ENCODE data around the gene PTK7. TPM values are rescaled to one million over a fixed set of nuclear protein-coding genes. Genes with fewer than 3 reads are reported as not detected.
A peak's percentile ranks its signal among the peaks of the same experiment; 100 is the strongest.

PTK7 gene
- total RNA-seq, 2 experiments from 2014 or later, result 13.0 to 18.5 TPM

- ChIA-PET POLR2A (interaction anchor here (1.8 kb wide), 1 partner anchor 9 kb away, joined by 5 read pairs; the partner anchor contains the start of gene CUL7), CTCF (ENCODE audit: unreplicated experiment) (no interaction called here)
- H3K9me3 ChIP-seq (ENCODE audit: low read length), result no peaks in the 10 kb centered on the region
- H3K27ac ChIP-seq (ENCODE audit: low read depth, low read length, poor library complexity, severe bottlenecking), result no peak overlapping the region
- TF ChIP-seq EZH2phosphoT487 (IDR thresholded peaks at IDR 0.05; ENCODE audit: borderline replicate concordance, low read depth, low read length) (no peak), CTCF (conservative IDR thresholded peaks at IDR 0.05; ENCODE audit: low read length) (no peak)
- H3K4me3 ChIP-seq (ENCODE audit: low read depth, low read length, poor library complexity, severe bottlenecking), result no peak overlapping the region
- intact Hi-C loops (cut with micrococcal nuclease; ENCODE audit: unreplicated experiment), result no loop called here
- no peaks in the 10 kb centered on the region for H3K4me1 ChIP-seq (ENCODE audit: insufficient read depth, low read length, poor library complexity, severe bottlenecking)
- no peaks in the 10 kb centered on the region for H3K9me2 ChIP-seq (ENCODE audit: insufficient read depth, low read length)
- H2AFZ ChIP-seq (ENCODE audit: low read length), result no peak overlapping the region
- H4K20me1 ChIP-seq (ENCODE audit: insufficient read depth, low read length), result no peaks in the 10 kb centered on the region
- H3K79me2 ChIP-seq (ENCODE audit: insufficient read depth, low read depth, low read length), result no peaks in the 10 kb centered on the region
- no peak for DNase-seq (ENCODE audit: low spot score)
- peaks cover 28% of the 10 kb centered on the region; the same call in 1 of the 2 replicates for H3K36me3 ChIP-seq (ENCODE audit: insufficient read depth, low read length)
- no peak overlapping the region for H3K4me2 ChIP-seq (ENCODE audit: low read length)
- BruUV-seq (replicated peaks), result no TSS peak
These were observed 30.7 kb upstream of the PTK7 start for GRCh38 chr6:43045371-43045930.

- Histone ChIP-seq H3K4me2 (ENCODE audit: low read length) (no peak overlapping the region), H3K27ac (ENCODE audit: low read depth, low read length, poor library complexity, severe bottlenecking) (no peak overlapping the region), H3K9me3 (ENCODE audit: low read length) (no peaks in the 10 kb centered on the region), H3K9me2 (ENCODE audit: insufficient read depth, low read length) (no peaks in the 10 kb centered on the region), H3K79me2 (ENCODE audit: insufficient read depth, low read depth, low read length) (no peaks in the 10 kb centered on the region), H4K20me1 (ENCODE audit: insufficient read depth, low read length) (no peaks in the 10 kb centered on the region), H2AFZ (ENCODE audit: low read length) (no peak overlapping the region), H3K36me3 (ENCODE audit: insufficient read depth, low read length) (peaks cover 23% of the 10 kb centered on the region; the same call in 1 of the 2 replicates), H3K4me3 (ENCODE audit: low read depth, low read length, poor library complexity, severe bottlenecking) (no peak overlapping the region), H3K4me1 (ENCODE audit: insufficient read depth, low read length, poor library complexity, severe bottlenecking) (peaks cover 12% of the 10 kb centered on the region)
- intact Hi-C loops (cut with micrococcal nuclease; ENCODE audit: unreplicated experiment), result no loop called here
- TF ChIP-seq CTCF (conservative IDR thresholded peaks at IDR 0.05; ENCODE audit: low read length), result no peak
- TF ChIP-seq EZH2phosphoT487 (IDR thresholded peaks at IDR 0.05; ENCODE audit: borderline replicate concordance, low read depth, low read length), result no peak
- no peak for DNase-seq (ENCODE audit: low spot score)
- no TSS peak for BruUV-seq (replicated peaks)
- ChIA-PET POLR2A (no interaction called here), CTCF (ENCODE audit: unreplicated experiment) (interaction anchor here (0.9 kb wide), 1 partner anchor 11 kb away, joined by 3 read pairs; no protein-coding TSS in a partner anchor)
These were observed 28.1 kb upstream of the PTK7 start for GRCh38 chr6:43047998-43048397.

GRCh38 chr6:43050981-43051380 is 25.1 kb upstream of the PTK7 start:
- no peaks in the 10 kb centered on the region for H3K9me2 ChIP-seq (ENCODE audit: insufficient read depth, low read length)
- no peak for DNase-seq (ENCODE audit: low spot score)
- H2AFZ ChIP-seq (ENCODE audit: low read length), result no peak overlapping the region
- TF ChIP-seq CTCF (conservative IDR thresholded peaks at IDR 0.05; ENCODE audit: low read length), result no peak
- TF ChIP-seq EZH2phosphoT487 (IDR thresholded peaks at IDR 0.05; ENCODE audit: borderline replicate concordance, low read depth, low read length), result no peak
- H3K27ac ChIP-seq (ENCODE audit: low read depth, low read length, poor library complexity, severe bottlenecking), result no peak overlapping the region
- no peaks in the 10 kb centered on the region for H4K20me1 ChIP-seq (ENCODE audit: insufficient read depth, low read length)
- 0 out of 2 replicates have a peak overlapping the region, but pooled peaks have one; percentile 3 for H3K4me2 ChIP-seq (ENCODE audit: low read length)
- BruUV-seq (replicated peaks), result no TSS peak
- CTCF ChIA-PET (ENCODE audit: unreplicated experiment), result no interaction called here
- no peaks in the 10 kb centered on the region for H3K79me2 ChIP-seq (ENCODE audit: insufficient read depth, low read depth, low read length)
- POLR2A ChIA-PET, result interaction anchor here (0.8 to 0.9 kb wide), 2 partner anchors 8 to 122 kb away, joined by 3 to 4 read pairs; partner anchors contain the start of genes CNPY3, KLC4 and MRPL2
- H3K4me1 ChIP-seq (ENCODE audit: insufficient read depth, low read length, poor library complexity, severe bottlenecking), result peaks cover 21% of the 10 kb centered on the region
- intact Hi-C loops (cut with micrococcal nuclease; ENCODE audit: unreplicated experiment), result no loop called here
- no peak overlapping the region for H3K4me3 ChIP-seq (ENCODE audit: low read depth, low read length, poor library complexity, severe bottlenecking)
- peaks cover 24% of the 10 kb centered on the region; the same call in 1 of the 2 replicates for H3K36me3 ChIP-seq (ENCODE audit: insufficient read depth, low read length)
- no peaks in the 10 kb centered on the region for H3K9me3 ChIP-seq (ENCODE audit: low read length)

Data from OCI-LY7 (cell line).